ENCODE measurements around the gene SLC25A20.

Gene SLC25A20

GRCh38 chr3:48897460-48898376, 964 bp downstream of the SLC25A20 start:
- Histone ChIP-seq H3K36me3 (ENCODE audit: control insufficient read depth, insufficient read depth, low read length) (no peaks in the 10 kb centered on the region), H3K27ac (ENCODE audit: low read length) (no peak overlapping the region), H3K4me1 (ENCODE audit: control insufficient read depth, insufficient read depth, low read length) (no peaks in the 10 kb centered on the region), H3K9me3 (ENCODE audit: control insufficient read depth, insufficient read depth, low read length) (no peaks in the 10 kb centered on the region), H3K4me3 (ENCODE audit: low read length) (peak overlapping the region; percentile 75; the same call in 1 of the 2 replicates), H3K27me3 (ENCODE audit: control insufficient read depth, insufficient read depth, low read length) (no peaks in the 10 kb centered on the region)
- DNase-seq (ENCODE audit: low read depth, low spot score), result no peak
- WGBS (ENCODE audit: insufficient coverage, insufficient read length), result no CpG with 5 or more reads among the region's 17 CpGs

GRCh38 chr3:48896936-48897335, 1.7 kb downstream of the SLC25A20 start:
- Histone ChIP-seq H3K9me3 (ENCODE audit: control insufficient read depth, insufficient read depth, low read length) (no peaks in the 10 kb centered on the region), H3K4me3 (ENCODE audit: low read length) (no peak overlapping the region), H3K4me1 (ENCODE audit: control insufficient read depth, insufficient read depth, low read length) (no peaks in the 10 kb centered on the region), H3K36me3 (ENCODE audit: control insufficient read depth, insufficient read depth, low read length) (no peaks in the 10 kb centered on the region), H3K27ac (ENCODE audit: low read length) (no peak overlapping the region), H3K27me3 (ENCODE audit: control insufficient read depth, insufficient read depth, low read length) (no peaks in the 10 kb centered on the region)
- no peak for DNase-seq (ENCODE audit: low read depth, low spot score)
- WGBS (ENCODE audit: insufficient coverage, insufficient read length), result no CpG with 5 or more reads among the region's 2 CpGs

- no peak for DNase-seq (ENCODE audit: low read depth, low spot score)
- no peaks in the 10 kb centered on the region for H3K4me1 ChIP-seq (ENCODE audit: control insufficient read depth, insufficient read depth, low read length)
- H3K4me3 ChIP-seq (ENCODE audit: low read length), result no peak overlapping the region
- H3K27ac ChIP-seq (ENCODE audit: low read length), result no peak overlapping the region
- no peaks in the 10 kb centered on the region for H3K9me3 ChIP-seq (ENCODE audit: control insufficient read depth, insufficient read depth, low read length)
- H3K27me3 ChIP-seq (ENCODE audit: control insufficient read depth, insufficient read depth, low read length), result no peaks in the 10 kb centered on the region
- H3K36me3 ChIP-seq (ENCODE audit: control insufficient read depth, insufficient read depth, low read length), result no peaks in the 10 kb centered on the region
- no CpG with 5 or more reads among the region's 6 CpGs for WGBS (ENCODE audit: insufficient coverage, insufficient read length)
Measured at GRCh38 chr3:48894516-48894915, 4.2 kb downstream of the SLC25A20 start.

GRCh38 chr3:48891606-48892005, 7.1 kb downstream of the SLC25A20 start:
- Histone ChIP-seq H3K4me1 (ENCODE audit: control insufficient read depth, insufficient read depth, low read length) (no peaks in the 10 kb centered on the region), H3K36me3 (ENCODE audit: control insufficient read depth, insufficient read depth, low read length) (no peaks in the 10 kb centered on the region), H3K27me3 (ENCODE audit: control insufficient read depth, insufficient read depth, low read length) (no peaks in the 10 kb centered on the region), H3K4me3 (ENCODE audit: low read length) (no peak overlapping the region), H3K9me3 (ENCODE audit: control insufficient read depth, insufficient read depth, low read length) (no peaks in the 10 kb centered on the region), H3K27ac (ENCODE audit: low read length) (no peak overlapping the region)
- no peak for DNase-seq (ENCODE audit: low read depth, low spot score)
- 100% methylated on average over 2 of the region's 8 CpGs for WGBS (ENCODE audit: insufficient coverage, insufficient read length)

DNA sequence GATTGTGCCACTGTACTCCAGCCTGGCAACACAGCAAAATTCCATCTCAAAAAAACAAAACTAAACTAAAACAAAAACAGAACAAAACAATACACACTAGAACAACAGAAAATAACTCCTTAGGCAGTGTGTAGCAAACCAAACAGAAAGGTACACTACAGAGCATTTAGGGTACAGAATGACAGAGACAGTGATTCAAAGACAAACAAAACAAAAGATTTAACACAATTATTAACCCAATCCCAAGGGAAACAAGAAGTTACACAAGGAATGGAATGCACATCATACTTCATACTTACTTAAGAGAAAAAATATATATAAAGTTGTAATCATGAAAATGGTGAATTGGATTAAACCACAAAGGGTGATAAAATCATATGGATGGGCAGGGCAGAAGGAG, 12.9 kb downstream of the SLC25A20 start:
- Histone ChIP-seq H3K9me3 (ENCODE audit: control insufficient read depth, insufficient read depth, low read length) (no peaks in the 10 kb centered on the region), H3K27ac (ENCODE audit: low read length) (no peak overlapping the region), H3K36me3 (ENCODE audit: control insufficient read depth, insufficient read depth, low read length) (no peaks in the 10 kb centered on the region), H3K4me1 (ENCODE audit: control insufficient read depth, insufficient read depth, low read length) (no peaks in the 10 kb centered on the region), H3K4me3 (ENCODE audit: low read length) (no peak overlapping the region), H3K27me3 (ENCODE audit: control insufficient read depth, insufficient read depth, low read length) (no peaks in the 10 kb centered on the region)
- DNase-seq (ENCODE audit: low read depth, low spot score), result no peak

DNA sequence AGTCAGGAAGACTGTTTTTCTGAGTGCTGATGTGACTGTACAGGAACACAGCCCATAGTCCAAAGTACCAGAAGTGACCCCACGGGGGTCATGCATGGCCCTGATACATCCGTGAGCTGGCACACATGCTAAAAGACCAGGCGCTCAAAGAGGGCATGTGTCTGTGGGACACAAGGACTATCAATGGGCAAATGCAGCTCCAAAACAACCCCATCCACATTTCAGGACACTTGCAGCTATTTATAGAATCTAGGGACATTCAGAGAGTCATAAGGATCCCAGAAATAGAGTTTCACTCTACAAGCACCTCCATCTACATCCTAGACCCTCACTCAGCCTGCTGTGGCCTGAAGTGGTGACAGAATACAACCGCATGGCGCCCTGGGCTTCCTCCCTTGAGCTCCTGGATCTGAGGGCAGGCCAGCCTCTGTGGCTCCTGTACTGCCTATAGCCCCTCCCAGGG, 17.0 kb downstream of the SLC25A20 start:
- no peaks in the 10 kb centered on the region for H3K4me1 ChIP-seq (ENCODE audit: control insufficient read depth, insufficient read depth, low read length)
- no peaks in the 10 kb centered on the region for H3K9me3 ChIP-seq (ENCODE audit: control insufficient read depth, insufficient read depth, low read length)
- H3K27ac ChIP-seq (ENCODE audit: low read length), result no peak overlapping the region
- no CpG with 5 or more reads among the region's 5 CpGs for WGBS (ENCODE audit: insufficient coverage, insufficient read length)
- H3K36me3 ChIP-seq (ENCODE audit: control insufficient read depth, insufficient read depth, low read length), result no peaks in the 10 kb centered on the region
- no peak overlapping the region for H3K4me3 ChIP-seq (ENCODE audit: low read length)
- no peaks in the 10 kb centered on the region for H3K27me3 ChIP-seq (ENCODE audit: control insufficient read depth, insufficient read depth, low read length)
- no peak for DNase-seq (ENCODE audit: low read depth, low spot score)

- Histone ChIP-seq H3K27ac (ENCODE audit: low read length) (no peak overlapping the region), H3K4me1 (ENCODE audit: control insufficient read depth, insufficient read depth, low read length) (no peaks in the 10 kb centered on the region), H3K36me3 (ENCODE audit: control insufficient read depth, insufficient read depth, low read length) (no peaks in the 10 kb centered on the region), H3K4me3 (ENCODE audit: low read length) (no peak overlapping the region), H3K27me3 (ENCODE audit: control insufficient read depth, insufficient read depth, low read length) (no peaks in the 10 kb centered on the region), H3K9me3 (ENCODE audit: control insufficient read depth, insufficient read depth, low read length) (no peaks in the 10 kb centered on the region)
- DNase-seq (ENCODE audit: low read depth, low spot score), result no peak
- WGBS (ENCODE audit: insufficient coverage, insufficient read length), result no CpG with 5 or more reads among the region's 3 CpGs
Measured at GRCh38 chr3:48881006-48881405, 17.7 kb downstream of the SLC25A20 start.

GRCh38 chr3:48879994-48880377, 18.7 kb downstream of the SLC25A20 start:
- no peak for DNase-seq (ENCODE audit: low read depth, low spot score)
- H3K4me1 ChIP-seq (ENCODE audit: control insufficient read depth, insufficient read depth, low read length), result no peaks in the 10 kb centered on the region
- WGBS (ENCODE audit: insufficient coverage, insufficient read length), result no CpG with 5 or more reads among the region's 6 CpGs
- H3K4me3 ChIP-seq (ENCODE audit: low read length), result no peak overlapping the region
- H3K27me3 ChIP-seq (ENCODE audit: control insufficient read depth, insufficient read depth, low read length), result no peaks in the 10 kb centered on the region
- no peaks in the 10 kb centered on the region for H3K36me3 ChIP-seq (ENCODE audit: control insufficient read depth, insufficient read depth, low read length)
- no peaks in the 10 kb centered on the region for H3K9me3 ChIP-seq (ENCODE audit: control insufficient read depth, insufficient read depth, low read length)
- H3K27ac ChIP-seq (ENCODE audit: low read length), result no peak overlapping the region

DNA sequence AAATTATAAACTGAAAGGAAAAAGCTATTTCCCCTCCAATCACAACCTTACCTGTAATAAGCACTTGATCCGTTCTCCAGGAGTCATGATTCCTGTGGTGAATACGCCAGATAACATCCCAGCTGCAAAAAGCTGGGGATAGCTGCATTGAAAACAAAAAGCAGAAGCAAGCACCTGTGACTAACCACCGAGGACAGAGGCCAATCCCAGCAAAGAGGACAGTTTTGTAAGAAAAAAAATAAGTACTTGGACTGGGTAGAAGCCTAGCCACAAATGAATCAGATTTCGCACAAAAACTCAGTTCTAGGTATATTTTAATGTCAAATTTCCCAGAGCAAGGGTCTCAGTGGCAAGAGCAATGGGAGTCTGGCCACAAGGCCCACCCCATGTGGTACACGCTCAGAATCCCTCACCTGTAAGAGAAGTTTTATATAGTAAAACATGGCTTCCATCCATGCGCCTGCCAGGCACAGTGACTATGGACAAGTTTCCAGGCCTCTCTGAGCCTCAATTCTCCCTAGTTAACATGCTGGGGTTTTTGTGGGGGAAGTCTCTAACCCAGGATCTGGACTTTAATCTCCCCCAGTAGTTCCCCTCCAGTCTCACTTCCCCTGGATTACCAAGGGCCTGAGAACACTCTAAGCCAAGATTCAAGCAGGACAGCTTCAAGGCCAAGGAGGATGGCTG, 19.2 kb downstream of the SLC25A20 start:
- no peak for DNase-seq (ENCODE audit: low read depth, low spot score)
- H3K36me3 ChIP-seq (ENCODE audit: control insufficient read depth, insufficient read depth, low read length), result no peaks in the 10 kb centered on the region
- H3K9me3 ChIP-seq (ENCODE audit: control insufficient read depth, insufficient read depth, low read length), result no peaks in the 10 kb centered on the region
- H3K27ac ChIP-seq (ENCODE audit: low read length), result no peak overlapping the region
- no peak overlapping the region for H3K4me3 ChIP-seq (ENCODE audit: low read length)
- H3K27me3 ChIP-seq (ENCODE audit: control insufficient read depth, insufficient read depth, low read length), result no peaks in the 10 kb centered on the region
- WGBS (ENCODE audit: insufficient coverage, insufficient read length), result no CpG with 5 or more reads among the region's 6 CpGs
- no peaks in the 10 kb centered on the region for H3K4me1 ChIP-seq (ENCODE audit: control insufficient read depth, insufficient read depth, low read length)

DNA sequence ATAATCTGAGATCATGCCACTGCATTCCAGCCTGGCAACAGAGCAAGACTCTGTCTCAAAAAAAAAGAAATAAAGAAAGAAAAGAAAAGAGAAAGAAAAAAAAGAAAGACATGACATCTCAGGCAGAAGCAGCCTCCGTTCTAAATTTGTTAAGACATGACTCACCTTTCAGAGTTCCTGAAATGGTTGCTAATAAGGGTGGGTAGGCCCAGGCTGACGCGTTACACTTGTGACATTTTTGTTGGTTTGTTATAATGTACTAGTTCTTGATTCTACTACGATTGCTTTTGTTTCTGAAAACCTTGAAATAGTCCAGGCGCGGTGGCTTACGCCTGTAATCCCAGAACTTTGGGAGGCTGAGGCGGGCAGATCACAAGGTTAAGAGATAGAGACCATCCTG, 21.0 kb downstream of the SLC25A20 start:
- no peak overlapping the region for H3K4me3 ChIP-seq (ENCODE audit: low read length)
- no peak for DNase-seq (ENCODE audit: low read depth, low spot score)
- no peaks in the 10 kb centered on the region for H3K4me1 ChIP-seq (ENCODE audit: control insufficient read depth, insufficient read depth, low read length)
- no peaks in the 10 kb centered on the region for H3K36me3 ChIP-seq (ENCODE audit: control insufficient read depth, insufficient read depth, low read length)
- H3K27ac ChIP-seq (ENCODE audit: low read length), result no peak overlapping the region
- no peaks in the 10 kb centered on the region for H3K9me3 ChIP-seq (ENCODE audit: control insufficient read depth, insufficient read depth, low read length)
- no CpG with 5 or more reads among the region's 8 CpGs for WGBS (ENCODE audit: insufficient coverage, insufficient read length)
- no peaks in the 10 kb centered on the region for H3K27me3 ChIP-seq (ENCODE audit: control insufficient read depth, insufficient read depth, low read length)
